Medulla oblongata (tissue), 1 donor: ENCODE results near the gene VPS52.
"Not testable (repeated sequence)": the region's sequence is repeated elsewhere in the genome, so short reads cannot be mapped to it uniquely, and the experiment has no call there.

Experiments
- DNase-seq: peaks from one replicate; pipeline ENCODE4 v3.0.0-alpha.2; 2015; ENCODE audit errors: extremely low spot score

Gene VPS52

GRCh38 chr6:33305052-33305451 lies 33.4 kb upstream of the VPS52 start:
- no peak for DNase-seq

- DNase-seq, result no peak
Measured at GRCh38 chr6:33304216-33304615, 32.5 kb upstream of the VPS52 start.

- DNase-seq, result no peak
Measured at GRCh38 chr6:33301877-33302276, 30.2 kb upstream of the VPS52 start.

GRCh38 chr6:33299237-33299944 lies 27.7 kb upstream of the VPS52 start:
- DNase-seq, result peak; percentile 93

GRCh38 chr6:33298773-33299236 lies 27.1 kb upstream of the VPS52 start, which contains the start of gene RGL2:
Gene RGL2, minus strand, starts transcription at chr6:33298942. Its CDS starts 332 bp downstream, at chr6:33298610.
- peak; percentile 89 for DNase-seq

- peak; percentile 72 for DNase-seq
Measured at GRCh38 chr6:33297956-33298772, 26.5 kb upstream of the VPS52 start.

- DNase-seq, result no peak
Measured at GRCh38 chr6:33297406-33297955, 25.8 kb upstream of the VPS52 start.

- no peak for DNase-seq
Measured at GRCh38 chr6:33296797-33297405, 25.2 kb upstream of the VPS52 start.

GRCh38 chr6:33295621-33296369 lies 24.1 kb upstream of the VPS52 start:
- no peak for DNase-seq

- no peak for DNase-seq
Measured at GRCh38 chr6:33294086-33294823, 22.6 kb upstream of the VPS52 start.

- DNase-seq, result no peak
Measured at GRCh38 chr6:33292996-33293682, 21.5 kb upstream of the VPS52 start.

- no peak for DNase-seq
Measured at GRCh38 chr6:33290459-33290858, 18.8 kb upstream of the VPS52 start.

- no peak for DNase-seq
Measured at GRCh38 chr6:33289784-33290315, 18.2 kb upstream of the VPS52 start.

GRCh38 chr6:33288921-33289783 lies 17.5 kb upstream of the VPS52 start, which contains the start of the genes PFDN6 and WDR46:
Gene PFDN6, plus strand, starts transcription at chr6:33289601. Its CDS starts 256 bp downstream, at chr6:33289857.
Gene WDR46, minus strand, starts transcription at chr6:33289239. Its CDS starts 69 bp downstream, at chr6:33289170.
- peak; percentile 99 for DNase-seq

- DNase-seq, result no peak
Measured at GRCh38 chr6:33288141-33288920, 16.7 kb upstream of the VPS52 start.

GRCh38 chr6:33286946-33287914 lies 15.6 kb upstream of the VPS52 start:
- DNase-seq, result no peak

GRCh38 chr6:33285214-33285613 lies 13.5 kb upstream of the VPS52 start:
- DNase-seq, result not testable (repeated sequence)
